C1 segment of cervical spinal cord (tissue), 14 donors: ENCODE results near the gene ABCC1.
A peak's percentile ranks its signal among the peaks of the same experiment; 100 is the strongest.

Source experiments
- DNase-seq, 14 donors: peaks; one replicate each; lab custom pipeline; 2025; lab: John Stamatoyannopoulos, UW

ABCC1 gene

DNA sequence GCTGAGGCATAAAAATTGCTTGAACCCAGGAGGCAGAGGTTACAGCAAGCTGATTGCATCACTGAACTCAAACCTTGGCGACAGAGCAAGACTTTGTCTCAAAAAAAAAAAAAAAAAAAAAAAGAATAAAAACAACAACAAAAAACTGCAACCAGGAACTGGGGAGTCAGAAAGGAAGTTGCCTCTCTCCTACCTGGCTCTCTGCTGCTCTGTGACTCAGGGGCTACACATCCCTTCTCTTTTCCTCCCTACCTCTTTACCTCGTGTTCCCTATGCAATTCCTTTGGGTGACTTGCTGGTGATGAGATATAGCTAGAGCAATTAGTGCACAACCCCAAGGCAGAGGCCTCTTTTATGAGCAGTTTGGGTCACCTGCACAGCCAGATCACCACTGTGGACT lies 95.9 kb downstream of the ABCC1 start:
- DNase-seq: no peak

DNA sequence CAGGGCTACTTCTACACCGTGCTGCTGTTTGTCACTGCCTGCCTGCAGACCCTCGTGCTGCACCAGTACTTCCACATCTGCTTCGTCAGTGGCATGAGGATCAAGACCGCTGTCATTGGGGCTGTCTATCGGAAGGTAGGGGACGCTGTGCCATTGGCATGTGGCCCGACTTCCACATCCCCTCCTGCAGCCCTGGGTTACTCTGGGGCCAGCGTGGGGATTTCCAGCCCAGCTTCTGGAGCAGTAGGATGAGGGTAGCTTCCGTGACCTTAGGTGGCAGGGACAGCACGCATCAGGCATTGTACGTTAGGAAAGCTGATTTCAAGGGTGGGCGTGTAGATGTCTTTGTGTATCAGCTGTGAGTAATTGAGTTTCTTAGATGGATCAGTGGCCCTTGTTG lies 96.5 kb downstream of the ABCC1 start:
- DNase-seq: no peak

DNA sequence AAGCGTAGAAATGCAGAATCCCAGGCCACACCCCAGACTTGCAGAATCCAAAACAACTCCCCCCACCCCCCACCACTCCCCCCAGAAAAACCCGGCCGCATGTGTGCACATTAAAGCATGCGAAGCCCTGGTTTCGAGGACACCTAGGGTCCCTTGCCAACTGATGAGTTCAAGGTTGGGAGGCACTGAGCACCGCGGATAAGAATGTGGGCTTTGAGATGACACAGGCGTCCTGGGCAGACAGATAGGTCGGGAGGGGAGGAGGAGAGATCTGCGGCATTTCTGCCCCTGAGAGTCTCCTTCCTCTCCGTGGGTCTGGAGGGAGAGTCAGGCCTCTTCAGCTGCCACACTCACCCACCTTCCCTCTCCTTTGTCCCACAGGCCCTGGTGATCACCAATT lies 98.3 kb downstream of the ABCC1 start:
- no peak for DNase-seq

DNA sequence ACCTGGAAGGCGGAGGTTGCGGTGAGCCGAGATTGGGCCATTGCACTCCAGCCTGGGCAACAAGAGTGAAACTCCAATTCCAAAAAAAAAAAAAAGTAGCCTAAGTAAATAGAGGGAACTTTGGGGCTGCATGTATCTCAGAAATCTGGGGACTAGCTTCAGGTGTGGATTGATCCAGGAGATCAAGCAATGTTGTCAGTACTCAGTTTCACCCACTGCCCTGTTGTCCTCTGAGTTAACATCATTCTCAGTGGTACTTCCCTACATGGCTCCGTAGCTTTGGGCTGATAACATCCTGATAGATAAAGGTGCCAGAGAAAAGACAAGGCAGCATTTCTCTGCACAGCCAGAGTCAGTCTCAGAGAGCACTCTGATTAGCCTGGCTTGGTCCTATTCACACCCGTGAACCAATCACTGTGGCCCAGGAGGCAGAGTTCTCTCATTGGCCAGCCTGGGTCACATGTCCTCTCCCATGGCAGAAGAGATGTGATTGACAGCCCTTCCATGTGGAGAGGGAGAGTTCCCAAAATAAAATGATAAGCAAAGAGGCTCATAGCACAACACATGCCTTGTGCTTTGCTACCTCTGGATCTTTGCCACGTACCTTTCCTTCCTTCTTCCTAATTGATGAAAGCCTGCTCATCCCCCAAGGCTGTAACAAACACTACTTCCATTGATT lies 99.6 kb downstream of the ABCC1 start:
- DNase-seq: no peak

DNA sequence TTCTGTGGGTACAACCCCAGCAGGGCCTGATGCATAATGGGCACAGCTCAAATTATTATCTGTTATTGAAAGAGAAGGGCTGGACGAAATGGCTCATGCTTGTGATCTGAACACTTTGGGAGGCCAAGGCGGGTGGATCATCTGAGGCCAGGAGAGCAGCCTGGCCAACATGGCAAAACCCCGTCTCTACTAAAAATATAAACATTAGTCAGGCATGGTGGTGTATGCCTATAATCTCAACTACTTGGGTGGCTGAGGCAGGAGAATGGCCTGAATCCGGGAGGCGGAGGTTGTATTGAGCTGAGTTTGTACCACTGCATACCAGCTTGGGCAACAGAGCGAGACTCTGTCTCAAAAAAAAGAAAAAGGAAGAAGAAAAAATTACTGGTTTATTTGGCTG lies 100.7 kb downstream of the ABCC1 start:
- no peak for DNase-seq

DNA sequence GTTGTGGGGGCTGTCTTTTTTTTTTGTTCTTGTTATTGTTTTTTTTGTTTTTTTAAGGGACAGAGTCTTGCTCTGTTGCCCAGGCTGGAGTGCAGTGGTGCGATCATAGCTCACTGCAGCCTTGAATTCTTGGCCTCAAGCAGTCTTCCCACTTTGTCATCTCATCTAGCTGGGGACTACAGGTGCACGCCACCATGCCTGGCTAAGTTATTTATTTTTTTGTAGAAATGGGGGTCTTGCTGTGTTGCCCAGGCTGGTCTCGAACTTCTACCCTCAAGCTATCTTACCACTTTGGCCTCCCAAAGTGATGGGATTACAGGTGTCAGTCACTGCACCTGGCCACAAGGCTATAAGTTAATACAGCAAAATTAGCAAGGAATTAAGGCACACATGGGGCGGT lies 101.7 kb downstream of the ABCC1 start:
- DNase-seq: no peak

DNA sequence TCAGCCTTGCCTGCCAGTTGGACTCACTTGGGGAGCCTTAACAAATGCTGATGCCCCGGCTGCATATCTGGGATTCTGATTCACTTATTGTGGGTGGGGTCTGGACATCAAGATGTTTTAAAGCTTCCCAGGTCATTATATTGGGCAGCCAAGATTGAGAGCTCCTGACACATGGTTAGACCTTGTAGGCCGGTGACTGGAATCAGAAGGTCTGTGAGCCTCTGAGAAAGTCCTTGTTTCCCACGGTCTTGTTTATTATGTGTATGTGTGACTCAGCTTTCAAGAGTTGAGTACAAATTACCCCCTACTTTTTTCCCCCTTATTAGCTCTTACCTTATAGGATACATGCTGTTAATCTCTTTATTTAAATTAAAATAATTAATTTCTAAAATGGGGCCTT lies 103.5 kb downstream of the ABCC1 start:
- DNase-seq: no peak

DNA sequence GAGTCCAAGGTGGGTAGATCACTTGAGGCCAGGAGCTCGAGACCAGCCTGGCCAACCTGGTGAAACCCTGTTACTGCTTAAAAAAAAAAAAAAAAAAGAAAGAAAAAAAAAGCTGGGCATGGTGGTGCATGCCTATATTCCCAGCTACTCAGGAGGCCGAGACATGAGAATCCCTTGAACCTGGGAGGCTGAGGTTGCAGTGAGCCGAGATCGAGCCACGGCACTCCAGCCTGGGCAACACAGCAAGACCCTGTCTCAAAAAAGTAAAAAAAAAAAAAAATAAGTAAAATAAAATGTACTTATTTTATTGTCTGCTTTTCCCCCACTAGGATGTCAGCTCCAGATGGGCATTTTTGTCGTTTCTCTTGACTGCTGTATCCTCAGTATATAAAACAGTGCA lies 107.7 kb downstream of the ABCC1 start:
- DNase-seq: no peak

DNA sequence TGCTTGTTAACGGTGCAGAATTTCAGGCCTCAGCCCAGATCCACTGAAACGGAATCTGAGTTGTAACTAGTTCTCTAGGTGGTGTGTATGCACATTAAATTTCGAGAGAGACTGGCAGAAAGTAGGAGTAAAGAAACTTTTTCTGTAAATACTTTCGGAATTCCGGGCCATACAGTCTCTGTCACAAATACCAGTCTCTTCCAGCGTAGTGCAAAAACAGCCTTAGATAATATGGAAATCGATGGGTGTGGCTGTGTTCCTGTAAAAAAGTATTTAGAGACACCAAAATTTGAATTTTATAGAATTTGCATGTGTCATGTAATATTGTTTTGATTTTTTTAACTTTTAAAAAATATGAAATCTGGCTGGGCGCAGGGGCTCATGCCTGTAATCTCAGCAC lies 109.7 kb downstream of the ABCC1 start:
- no peak for DNase-seq

DNA sequence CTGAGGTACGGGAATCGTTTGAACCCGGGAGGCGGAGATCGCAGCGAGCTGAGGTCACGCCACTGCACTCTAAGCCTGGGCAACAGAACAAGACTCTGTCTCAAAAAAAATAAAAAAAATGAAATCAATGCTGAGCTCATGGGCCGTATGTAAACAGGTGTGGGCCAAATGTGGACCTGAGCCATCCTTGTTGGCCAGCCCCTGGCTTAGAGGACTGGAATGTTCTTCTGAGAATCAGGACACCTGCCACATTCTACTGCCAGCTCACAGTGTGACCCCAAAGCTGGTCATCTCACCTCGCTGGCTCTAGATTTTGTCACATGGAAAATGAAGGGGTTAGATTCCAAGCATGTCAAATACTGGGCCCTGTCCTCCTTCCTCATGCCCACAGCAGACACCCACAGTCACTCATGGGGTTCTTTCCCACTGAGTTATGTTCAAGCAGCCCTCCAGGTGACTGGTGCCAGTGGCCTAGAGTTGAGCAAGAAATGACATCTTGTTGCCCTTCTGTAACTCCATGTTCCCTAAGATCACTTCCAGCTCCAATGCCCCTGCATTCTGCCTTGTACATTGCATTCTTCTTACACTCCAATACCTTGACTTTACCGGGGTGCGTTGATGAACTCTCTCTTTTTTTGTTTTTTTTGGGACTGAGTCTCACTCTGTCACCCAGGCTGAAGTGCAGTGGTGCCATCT lies 110.6 kb downstream of the ABCC1 start:
- peak in 3 of 14 donors; percentile 6 to 91 (median 17) for DNase-seq

DNA sequence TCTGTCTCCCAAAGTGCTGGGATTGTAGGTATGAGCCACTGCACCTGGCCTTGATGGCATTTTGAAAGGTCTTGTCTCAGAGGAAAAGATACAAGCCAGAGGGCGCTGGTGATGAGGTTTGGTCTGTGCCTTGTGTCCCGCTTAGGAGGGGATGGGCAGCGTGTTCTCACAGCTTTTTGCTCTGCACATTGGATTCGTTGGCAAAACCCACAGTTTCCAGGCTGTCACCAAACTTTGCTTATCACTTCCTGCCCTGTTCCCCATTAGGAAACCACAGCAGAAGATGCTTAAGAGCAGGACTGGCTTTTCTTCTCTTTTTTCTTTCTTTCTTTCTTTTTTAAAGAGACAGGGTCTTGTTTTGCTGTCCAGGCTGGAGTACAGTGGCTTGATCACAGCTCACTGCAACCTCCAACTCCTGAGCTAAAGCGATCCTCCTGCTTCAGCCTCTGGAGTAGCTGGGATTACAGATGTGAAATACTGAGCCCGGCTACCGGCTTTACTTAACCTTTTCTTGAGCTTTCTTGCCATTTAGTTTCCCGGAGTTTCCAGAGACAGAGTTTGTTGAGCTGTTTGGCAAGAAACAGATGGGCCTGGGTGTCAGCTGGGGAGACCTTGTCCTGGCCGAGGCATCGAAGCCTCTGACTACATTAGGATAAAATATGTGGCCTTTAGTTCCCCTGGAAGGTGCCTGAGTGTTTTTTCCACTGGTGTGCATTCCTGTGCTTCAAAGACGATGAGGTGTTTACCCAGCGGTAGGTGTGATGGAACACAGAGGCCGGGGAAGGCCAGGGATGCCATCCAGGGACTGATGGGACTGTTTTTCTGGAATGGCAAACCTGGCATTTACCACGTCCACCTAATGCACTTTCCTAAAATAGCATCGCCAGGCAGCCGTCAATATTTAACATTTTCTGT lies 112.9 kb downstream of the ABCC1 start:
- DNase-seq: no peak

DNA sequence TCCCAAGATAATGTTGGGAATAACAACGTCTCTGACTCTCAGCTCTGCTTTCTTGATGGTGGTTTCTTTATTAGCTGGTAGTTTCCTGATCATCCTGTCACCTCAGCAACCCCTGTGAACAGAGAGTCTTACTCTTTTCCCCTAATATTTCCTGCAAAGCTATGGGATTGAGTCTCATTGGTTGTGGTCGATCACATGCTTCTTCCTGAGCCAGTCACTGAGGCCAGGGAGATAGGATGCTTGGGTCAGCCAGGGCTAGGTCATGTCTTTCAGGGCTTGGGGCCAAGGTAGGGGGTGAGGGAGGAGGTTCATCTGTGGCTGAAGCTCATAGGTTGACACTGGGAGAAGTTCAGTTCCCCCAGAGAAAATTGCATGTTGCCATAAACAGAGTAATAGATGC lies 114.3 kb downstream of the ABCC1 start:
- DNase-seq: no peak

DNA sequence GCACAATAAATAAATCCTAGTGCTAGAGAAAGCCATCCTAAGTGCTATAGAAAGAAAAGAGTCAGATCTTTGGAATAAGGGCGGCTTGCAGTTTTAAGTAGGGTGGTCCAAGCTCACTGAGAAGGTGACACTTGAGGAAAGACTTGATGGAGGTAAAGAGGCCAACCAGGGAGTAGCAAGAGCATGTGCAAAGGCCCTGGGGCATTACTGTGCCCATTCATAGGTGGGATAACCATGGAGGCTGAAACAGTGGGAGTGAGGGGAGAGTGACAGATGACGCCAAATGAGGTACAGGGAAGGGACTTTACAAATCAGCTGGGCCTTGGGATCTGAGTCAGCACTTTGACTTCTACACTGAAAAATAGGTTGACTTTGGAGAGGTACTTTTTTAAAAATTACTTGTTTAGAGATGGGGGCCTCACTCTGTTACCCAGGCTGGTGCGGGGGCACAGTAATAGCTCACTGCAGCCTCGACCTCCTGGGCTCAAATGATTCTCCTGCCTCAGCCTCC lies 115.5 kb downstream of the ABCC1 start:
- DNase-seq: no peak

DNA sequence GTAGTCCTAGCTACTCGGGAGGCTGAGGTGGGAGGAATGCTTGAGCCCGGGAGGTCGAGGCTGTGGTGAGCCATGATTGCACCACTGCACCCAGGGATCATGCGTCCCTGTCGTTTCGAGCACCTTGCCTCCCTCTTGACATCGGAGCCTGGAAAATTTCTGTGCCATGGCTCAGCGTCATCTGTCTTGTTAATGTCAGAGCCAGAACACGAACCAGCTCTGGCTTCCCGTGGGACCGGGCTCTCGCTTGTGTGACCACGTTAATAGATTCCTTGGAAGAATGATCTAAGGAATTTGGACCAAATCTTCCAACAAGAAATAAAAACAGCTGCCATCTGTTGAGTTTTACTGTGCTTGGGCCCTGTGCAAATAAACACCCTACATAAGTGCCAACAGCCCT lies 117.7 kb downstream of the ABCC1 start:
- no peak for DNase-seq

DNA sequence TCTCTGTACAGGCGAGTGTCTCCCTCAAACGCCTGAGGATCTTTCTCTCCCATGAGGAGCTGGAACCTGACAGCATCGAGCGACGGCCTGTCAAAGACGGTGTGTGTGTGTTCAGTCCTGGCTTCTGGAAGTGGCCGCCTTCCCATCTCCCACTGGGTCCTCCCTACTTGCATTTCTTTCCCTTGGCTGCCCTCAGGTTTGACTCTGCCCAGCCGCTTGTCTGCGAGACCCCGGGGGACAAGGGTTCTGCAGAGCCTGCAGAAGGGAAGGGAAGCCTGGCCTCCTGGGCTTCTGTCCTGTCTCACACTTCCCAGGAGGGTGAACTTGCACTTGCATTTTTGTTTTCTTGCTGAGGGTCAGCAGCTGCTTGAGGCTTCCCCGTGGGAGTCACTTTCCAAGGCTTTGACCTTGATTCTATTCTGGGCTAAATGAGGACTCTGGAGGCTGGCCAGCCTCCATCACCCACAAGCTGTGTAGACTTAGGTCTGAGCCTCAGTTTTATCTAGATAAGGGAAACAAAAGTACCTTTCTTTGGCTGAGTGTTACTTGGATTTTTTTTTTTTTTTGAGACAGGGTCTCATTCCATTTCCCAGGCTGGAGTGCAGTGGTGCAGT lies 122.3 kb downstream of the ABCC1 start:
- peak in 3 of 14 donors; percentile 2 to 56 (median 6) for DNase-seq

DNA sequence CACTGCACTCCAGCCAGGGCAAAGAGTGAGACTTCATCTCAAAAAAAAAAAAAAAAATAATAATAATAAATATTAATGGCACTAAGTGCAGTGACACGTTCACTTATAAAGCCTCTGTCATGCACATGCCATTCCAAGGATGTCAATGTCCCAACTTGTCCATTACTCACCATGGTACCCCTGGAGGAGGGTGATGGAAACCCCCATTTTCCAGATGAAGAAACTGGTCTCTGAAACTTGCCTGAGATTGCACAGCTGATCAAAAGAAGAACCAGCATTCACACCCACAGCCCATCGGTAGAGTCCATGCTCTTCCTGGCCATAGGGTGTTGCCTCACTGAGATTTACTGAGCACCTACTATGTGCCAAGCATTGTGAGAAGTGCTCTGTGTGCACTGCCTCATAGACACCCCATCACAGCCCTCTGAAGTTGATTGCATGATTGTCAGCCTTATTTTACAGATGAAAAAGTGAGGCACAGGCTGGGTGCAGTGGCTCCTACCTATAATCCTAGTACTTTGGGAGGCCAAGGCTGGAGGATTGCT lies 123.7 kb downstream of the ABCC1 start:
- DNase-seq: no peak

DNA sequence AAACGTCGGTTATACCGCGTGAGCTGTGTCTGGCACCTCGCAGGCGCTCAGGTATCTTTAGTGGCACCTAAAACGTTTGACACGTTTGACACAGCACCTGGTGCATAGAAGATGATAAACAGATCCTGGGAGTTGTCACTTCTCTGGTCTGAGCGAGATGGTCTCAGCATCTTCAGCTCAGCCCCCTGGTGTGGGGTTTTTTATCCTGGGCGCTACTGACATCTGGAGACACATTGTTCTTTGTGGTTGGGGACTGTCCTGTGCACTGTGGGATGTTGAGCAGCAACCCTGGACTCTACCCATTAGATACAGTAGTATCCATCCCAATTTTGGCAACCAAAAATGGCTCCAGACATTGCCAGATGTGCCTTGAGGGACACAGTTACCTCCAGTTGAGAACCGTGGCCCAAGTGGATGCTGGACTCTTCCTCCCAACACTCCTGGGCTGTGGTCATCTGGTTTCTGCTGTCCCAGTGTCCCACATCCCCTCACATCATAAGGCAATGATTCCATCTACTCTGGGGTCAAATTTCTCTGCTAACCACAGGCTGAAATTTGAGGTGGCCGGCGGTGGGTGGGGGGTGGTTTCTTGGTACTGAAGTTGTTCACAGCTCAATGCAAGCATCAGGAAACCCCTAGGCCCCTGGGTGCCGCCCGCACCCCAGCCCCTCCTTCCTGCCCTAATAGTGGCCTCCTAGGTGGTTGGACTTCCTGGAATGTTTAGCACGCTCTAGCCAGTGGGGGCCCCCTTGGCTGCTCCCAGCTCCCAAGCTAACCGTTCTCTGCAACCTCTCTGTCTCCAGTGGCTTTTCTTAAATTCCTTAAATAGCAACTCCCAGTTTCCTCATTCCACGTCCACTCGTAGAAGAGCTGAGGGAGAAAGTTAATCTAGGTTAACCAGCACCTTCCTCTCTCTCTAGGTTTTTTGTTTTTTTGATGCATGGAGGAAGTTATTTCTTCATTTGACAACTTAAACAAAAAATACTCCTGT lies 124.8 kb downstream of the ABCC1 start:
- no peak for DNase-seq

DNA sequence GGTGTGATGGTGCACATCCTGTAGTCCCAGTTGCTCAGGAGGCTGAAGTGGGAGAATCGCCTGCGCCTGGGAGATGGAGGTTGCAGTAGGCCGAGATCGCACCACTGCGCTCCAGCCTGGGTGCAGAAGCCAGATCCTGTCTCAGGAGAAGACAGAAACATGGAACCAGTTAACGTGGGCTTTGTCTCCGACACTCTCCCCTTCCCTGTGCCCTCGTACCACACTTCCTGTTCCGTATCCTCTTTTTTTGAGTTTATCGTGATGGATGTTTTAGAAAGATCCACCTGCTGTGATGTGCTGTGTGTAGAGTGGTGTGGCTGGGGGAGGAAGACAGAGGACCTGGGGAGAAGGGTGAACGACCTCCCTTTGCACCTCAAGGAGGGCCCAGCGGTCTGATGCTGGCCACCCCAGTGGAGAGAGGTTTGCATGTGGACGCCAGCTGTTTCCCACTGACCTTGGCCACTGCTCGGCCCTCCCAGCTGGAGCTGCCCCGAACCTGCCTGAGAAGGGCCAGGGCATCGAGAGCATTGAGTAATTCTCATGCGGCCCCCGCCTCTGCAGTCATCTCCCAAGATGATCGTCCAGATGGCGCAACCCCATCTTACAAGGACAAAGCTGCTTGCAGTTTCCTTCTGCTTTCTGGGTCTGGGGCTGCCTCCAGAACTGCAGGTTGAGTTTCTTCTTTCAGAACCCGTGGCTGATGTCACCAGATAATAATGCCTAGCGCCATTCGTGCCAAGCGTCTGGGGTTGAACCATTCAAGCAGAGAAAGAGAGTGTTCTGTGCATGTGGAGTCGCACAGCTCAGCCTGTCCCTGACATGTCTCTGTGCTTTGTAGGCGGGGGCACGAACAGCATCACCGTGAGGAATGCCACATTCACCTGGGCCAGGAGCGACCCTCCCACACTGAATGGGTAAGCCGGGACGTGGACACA lies 126.3 kb downstream of the ABCC1 start:
- DNase-seq: peak in 6 of 14 donors; percentile 1 to 35 (median 11)

DNA sequence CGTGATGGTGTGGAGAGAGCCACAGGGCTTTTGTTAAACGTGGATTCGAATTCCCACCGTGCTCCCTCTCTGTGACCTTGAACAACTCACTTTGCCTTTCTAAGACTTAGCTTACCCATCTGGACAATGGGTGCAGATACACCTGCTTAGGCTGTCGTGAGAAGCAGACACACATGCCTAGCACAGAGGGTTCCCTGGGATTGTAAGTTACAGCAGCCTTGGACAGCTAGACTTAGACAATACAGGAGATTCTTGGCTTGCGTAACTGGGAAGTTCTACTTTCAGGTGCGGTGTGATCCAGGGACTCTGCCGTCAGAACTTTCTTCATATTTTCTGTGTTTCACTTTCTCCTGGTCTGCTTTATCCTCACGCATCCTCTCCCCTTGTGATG lies 127.0 kb downstream of the ABCC1 start:
- no peak for DNase-seq
